Eye (tissue), 1 donor: Measurements from ENCODE around the gene ZNF556.
A peak's percentile ranks its signal among the peaks of the same experiment; 100 is the strongest.

Experiments used
- DNase-seq: peaks from one replicate; pipeline ENCODE4 v3.0.0-alpha.2; 2015

The ZNF556 gene

DNA sequence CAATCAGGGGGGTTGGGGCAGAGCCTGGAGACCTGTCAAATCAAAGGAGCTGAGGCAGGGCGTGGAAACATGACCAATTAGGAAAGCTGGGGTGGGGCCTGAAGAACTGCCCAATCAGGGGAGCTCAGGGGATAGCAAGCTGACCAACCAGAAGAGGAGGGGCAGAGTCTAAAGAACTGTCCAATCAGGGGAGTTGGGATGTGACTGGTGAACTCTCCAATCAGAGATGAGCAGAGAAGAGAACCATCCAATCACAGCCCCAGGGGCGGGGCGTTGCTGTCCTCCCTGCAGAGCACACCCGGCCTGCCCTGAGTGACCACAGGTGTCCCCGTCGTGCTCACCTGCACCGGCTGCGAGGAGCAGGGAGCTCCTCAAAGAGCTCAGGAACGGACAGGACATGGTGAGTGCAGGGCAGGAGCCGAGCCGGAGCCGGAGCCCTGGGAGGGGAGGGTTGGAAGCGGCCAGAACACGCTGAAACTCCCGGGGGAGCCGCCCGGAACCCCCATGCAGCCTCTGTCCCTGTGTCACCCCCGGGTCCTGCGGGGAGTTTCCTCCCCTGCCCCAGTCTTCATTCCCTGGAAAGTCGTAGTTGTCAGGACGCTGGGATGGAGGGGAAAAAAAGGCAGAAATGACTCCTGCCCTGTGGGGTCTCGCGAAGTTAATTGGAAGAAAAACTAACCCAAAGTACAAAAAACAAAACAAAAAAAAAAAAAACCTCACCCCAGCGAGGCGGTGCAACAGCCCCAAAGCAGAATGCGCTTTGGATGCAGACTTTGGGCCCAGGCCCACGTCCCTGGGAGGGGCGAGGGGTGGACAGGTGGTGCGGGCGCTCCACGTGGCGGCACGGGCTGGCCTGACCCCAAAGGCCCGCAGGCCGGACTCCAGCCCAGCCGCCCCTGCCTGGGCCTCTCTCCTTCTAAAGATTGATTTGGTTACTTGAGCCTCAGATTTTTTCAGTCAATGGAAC, at the start of gene ZNF556:
TSS of gene ZNF556 (plus strand) at position 311 of the 967 bp plus-strand sequence. CDS start at position 398, 87 bp downstream.
- DNase-seq, result no peak

DNA sequence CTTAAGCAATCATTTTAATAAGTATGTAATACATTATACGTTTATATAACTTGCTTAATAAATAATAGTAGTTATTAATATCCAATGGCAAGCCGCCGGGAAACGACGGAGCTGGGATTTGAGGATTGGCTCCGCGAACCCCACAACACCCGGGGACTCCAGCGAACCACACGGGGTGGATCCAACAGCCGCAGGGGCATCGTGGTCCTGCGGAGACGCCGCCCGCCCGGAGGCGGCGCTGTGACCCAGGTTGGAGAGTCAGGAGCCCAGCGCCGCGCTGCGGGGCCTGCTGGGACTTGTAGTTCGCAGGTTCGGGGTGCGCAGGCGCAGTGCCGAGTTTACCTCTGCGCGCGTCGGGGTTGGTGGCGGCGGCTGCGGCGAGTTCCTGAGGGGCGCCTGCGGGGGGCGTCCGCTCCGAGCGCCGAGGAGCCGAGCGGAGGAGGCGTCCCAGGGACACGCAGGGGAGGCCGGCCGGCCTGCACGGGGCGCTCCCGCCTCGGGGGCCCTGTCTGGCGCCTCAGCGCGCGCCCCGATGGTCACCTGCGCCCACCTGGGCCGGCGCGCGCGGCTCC, 47.5 kb upstream of the ZNF556 start, which contains the start of gene ZNF554:
TSS of gene ZNF554 (plus strand) at position 329 of the 572 bp plus-strand sequence. CDS start at position 533, 204 bp downstream.
- DNase-seq, result peak; percentile 99

DNA sequence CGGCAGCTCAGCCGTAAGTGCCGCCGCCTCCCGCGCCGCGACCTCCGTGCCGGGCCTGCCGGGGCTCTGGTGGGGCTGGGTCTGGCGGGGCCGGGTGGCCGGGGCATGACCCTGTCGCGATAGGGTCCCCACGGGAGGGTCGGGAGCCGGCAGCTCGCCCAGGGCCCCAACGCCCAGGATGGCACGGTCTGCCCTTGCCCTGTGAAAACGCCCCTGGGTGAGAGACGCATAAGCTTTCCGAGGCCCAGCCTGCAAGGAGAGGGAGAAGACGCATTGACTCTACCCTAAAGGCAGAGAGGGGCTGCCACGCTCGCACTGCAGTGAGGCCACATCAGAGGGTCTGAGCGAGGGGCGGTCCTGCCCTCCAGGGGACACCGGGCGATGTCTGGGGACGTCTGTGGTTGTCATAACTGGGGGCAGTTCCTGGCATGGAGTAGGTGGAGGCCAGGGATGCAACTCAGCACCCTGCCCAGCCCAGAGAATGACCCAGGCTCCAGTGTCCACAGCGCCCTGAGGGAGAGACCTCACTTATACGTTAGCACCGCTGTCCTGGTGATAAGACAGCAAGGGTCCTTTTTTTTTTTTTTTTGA, 46.9 kb upstream of the ZNF556 start:
- DNase-seq, result peak; percentile 53

DNA sequence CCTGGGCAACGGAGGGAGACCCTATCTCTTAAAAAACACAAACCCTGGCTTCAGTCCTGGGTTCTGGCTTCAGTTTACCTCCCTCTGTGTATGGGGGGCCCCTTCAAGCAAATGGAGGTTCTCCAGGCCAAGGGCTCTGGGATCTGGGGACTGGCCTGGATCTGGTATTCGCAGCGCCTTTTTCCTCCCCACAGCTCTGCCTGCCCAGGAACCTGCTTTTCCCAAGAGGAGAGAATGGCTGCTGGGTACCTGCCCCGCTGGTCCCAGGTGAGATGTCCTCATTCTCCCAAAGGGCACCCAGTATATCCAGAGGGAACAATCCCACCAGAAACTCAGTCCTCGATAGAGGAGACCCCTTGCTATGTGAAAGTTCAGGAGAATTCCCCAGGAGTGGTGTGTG, 44.3 kb upstream of the ZNF556 start:
- no peak for DNase-seq

DNA sequence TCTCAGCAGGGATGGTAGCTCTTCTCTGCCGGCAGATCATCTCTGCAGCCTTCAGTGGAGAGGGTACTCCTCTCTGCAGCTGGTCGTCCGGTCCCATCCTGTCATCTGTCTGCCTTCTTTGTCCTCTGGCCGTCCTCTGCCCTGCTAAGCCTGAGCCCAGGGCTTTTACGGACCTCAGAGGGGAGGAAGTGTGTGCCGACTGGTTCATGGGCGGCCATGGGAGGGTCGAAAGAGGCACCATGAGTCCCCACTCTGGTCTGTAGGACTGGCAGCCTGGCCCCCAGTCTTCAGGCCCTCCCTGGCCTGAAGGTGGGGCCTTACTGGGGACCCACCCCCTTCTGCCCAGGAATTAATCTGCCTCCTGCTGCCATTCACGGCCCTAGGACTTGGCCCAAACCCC, 43.5 kb upstream of the ZNF556 start:
- DNase-seq, result no peak

DNA sequence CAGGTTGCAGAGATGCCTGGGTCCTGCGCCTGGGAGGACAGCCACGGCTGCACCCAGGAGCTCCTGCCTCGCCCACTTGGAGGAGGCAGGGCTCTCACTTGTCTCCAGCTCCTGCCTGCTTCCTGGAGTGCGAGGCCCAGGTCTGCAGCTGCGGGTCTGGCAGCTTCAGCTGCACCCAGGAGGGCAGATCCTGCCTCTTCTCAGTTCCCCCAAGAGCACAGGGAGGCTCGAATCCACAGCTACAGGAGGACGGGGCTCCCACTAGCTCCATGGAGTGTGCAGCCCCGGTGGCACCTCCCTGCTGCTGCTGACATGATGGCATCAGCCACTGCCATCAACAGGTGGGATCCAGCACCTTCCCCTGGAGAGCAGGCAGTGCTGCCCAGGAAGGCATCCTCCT, 43.0 kb upstream of the ZNF556 start:
- DNase-seq, result no peak

DNA sequence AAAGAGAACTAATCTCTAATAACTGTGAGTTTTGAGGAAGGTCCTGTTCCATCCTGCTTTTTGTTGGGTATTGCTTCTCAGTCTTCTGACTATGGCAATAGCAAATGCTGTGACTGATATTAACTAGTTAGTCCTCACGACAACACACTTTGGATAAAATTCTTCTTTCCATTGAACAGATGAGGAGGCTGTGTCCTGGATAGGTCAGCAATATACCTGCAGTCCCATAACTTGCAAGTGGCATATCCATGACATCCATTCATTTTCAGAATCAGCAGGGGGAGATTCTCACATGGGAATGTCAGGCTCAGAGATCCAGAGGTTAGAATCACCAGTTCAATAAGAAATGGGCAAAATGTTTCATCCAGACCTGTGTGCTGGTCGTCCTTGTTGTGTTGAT, 40.1 kb upstream of the ZNF556 start:
- no peak for DNase-seq

DNA sequence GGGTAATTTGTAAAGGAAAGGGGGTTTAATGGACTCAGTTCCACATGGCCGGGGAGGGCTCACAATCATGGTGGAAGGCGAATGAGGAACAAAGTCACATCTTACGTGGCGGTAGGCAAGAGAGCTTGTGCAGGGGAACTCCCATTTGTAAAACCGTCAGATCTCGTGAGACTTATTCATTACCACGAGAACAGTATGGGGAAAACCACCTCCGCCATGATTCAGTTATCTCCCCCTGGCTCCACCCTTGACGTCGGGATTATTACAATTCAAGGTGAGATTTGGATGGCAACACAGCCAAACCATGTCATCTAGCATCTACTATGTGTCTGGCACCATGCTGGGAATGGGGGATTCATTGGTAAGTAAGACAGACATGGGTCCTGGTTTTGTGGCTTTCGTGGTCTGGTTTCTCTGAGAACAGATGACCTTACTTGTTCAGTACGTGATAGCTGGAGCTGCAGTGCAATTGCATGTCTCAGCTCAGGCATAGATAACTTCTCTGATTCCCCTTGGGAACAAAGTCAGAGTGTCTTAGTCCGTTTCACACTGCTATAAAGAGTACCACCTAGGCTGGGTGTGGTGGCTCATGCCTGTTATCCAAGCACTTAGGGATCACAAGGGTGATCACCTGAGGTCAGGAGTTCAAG, 39.2 kb upstream of the ZNF556 start:
- no peak for DNase-seq

DNA sequence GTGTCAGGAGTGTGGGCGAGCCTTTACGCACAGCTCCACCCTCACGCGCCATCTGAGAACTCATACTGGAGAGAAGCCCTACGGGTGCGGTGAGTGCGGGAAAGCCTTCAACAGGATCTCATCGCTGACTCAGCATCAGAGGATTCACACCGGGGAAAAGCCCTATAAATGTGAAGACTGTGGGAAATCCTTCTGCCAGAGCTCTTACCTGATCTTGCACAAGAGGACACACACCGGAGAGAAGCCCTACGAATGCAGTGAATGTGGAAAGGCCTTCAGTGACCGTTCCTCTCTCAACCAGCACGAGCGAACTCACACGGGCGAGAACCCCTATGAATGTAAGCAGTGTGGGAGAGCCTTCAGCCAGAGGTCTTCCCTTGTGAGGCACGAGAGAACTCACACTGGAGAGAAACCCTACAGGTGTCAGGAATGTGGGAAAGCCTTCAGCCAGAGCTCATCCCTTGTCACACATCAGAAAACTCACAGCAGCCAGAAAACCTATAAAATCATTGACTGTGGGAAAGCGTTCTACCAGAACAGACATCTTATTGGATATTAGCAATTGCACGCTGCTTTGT, 32.8 kb upstream of the ZNF556 start:
- DNase-seq, result no peak

DNA sequence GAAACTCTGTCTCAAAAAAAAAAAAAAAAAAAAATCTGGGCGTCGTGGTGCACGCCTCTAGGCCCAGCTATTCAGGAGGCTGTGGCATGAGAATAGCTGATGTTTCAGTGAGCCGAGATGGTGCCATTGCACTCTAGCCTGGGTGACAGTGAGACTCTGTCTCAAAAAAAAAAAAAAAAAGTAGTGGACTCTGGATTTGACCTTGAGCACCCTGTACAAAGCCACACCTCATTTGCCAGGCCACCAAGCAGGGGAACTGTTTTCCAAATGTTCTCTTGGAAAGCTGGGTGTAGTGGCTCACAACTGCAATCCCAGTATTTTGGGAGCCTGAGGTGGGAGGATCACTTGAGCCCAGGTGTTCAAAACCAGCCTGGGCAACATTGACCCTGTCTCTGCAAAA, 29.7 kb upstream of the ZNF556 start:
- no peak for DNase-seq

DNA sequence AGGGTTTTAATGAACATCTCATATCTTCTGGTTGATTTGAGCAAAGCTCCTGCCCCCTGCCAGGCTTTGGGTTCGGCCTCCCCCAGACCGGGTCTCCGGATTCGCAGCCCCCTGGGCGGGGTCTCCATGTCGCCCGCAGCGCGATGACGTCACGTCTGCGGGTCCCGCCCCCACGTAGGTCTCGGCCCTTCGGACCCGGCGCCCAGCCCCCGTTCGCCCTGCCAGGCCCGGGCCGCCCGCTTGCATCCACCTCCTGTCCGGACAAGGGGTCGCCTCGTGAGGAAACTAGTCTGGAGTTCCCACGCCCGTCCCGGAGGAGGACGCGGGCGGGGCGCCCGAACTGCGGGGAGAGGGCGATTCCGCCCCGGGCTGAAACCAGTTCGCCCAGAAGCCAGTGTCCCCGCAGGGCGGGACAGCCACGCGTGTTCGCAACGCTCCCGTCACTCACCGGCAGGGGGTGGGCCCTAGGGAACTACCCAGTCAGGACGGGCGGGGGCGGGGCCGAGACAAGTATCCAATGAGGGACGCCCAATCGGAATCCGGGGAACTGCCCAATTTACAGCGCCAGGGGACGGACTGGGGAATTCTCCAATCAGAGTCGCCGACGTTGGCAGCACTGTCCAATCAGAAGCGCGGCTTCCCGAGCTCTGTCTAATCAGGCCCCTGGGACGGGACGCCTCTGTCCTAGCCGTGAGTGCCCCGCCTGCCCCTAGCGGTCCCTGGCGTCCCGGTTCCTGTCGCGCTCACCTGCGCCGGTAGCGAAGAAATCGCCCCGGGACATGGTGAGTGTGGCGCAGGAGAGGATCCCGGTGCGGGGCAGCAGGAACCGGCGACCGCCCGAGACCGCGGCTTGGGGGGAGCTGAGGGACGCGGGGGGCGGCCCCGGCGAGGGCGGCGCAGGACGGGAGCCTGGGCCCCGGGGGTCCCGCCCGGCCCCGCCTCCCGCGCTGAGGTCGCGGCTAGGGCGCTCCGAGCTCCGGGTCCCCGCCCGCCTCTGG, 26.0 kb upstream of the ZNF556 start, which contains the start of gene ZNF555:
TSS of gene ZNF555 (plus strand) at position 682 of the 998 bp plus-strand sequence. CDS start at position 780, 98 bp downstream.
- DNase-seq, result peak; percentile 100

DNA sequence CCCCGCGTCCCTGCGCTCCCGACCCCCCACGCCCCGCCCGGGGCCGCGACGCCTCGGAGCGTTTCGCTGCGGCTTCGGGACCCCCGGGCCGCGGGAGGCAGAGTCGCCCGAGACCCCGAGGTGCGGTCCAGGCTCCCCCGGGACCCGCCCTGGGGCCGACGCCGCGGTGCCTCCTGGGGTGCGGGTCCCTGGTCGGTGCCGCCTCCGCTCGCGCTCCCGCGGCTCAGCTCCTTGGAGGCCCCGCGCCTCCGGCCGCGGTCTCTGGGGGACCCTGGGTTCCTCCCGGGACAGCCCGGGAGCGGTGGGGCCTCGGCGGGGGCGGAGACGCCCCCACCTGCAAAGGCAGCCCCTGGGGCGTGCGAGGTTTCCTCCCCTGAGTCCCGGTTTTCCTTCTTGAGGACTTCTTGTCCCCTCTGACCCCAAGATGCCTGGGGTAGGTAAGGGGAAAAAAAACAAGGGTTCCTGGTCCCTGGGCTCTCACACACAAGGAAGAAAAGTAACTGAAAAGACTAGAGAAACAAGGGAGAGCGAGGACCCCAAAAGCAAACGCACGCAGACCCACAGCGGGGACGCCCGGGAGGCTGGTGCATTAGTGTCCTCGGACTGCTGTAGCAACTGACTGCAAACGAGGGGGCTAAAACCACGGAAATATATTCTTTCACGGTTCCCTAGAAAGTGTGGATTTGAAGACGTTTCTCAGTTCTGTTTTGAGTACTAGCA, 25.1 kb upstream of the ZNF556 start:
- DNase-seq, result peak; percentile 34

DNA sequence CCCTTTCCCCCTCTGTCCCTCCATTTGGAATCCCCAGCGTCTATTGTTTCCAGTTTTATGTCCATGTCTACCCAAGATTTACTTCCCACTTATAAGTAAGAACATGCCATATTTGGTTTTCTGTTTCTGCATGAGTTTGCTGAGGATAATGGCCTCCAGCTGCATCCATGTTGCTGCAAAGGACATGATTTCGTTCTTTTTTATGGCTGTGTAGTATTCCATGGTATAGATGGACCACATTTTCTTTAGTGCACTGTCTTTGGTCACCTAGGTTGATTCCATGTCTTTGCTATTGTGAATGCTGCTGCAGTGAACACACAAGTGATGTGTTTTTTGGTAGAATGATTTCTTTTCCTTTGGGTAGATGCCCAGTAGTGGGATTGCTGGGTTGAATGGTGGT, 22.0 kb upstream of the ZNF556 start:
- DNase-seq, result no peak

DNA sequence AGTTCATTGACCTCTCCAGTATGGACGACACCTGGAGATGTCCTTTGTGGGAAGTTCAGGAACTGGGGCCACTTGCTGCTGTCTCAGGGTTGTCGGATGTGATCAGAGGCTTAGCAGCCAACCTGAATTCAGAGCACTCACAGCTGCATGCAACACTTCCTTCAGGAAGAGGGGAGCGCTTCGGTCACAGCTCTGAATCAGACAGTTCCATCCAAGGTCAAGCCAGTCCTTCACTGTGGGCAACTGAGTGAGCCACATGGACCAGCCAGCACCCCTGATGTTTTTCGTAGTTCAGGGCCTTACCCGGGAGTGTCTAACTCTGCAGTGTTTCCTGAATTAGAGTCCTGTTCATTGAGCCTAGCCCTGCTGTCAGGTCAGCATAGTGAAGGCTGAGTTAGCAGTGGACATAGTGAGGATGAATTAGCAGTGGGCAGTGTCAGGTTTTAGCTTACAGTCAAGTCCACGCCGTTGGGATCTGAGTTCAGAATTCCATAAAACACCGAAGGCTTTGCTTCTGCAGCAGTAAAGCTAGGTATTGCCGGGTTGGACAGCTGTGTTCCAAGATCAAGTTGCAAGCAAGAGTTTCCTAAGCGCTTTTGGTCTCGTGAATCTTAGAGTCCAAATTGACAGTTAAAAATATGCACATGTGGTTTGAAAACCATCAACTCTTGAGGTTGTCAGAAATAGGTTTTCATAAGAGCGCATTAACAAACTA, 20.8 kb upstream of the ZNF556 start:
- DNase-seq, result no peak

DNA sequence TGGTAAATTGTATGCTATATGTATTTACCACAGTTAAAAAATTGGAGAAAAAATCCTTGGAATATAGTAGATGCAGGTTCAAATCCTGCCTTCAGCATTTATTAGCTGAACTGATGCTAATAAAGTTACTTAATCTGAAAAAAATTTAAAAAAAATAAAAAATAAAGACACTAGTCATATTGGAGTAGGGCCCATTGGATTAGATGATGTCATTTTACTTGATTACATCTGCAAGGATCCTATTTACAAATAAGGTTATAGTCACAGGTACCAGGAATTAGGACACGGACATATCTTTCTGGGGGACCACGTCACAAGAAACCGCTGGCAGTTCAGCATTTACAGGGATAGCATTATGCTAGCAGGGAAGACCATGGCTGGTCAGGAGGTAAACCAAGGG, 19.6 kb upstream of the ZNF556 start:
- DNase-seq, result no peak

DNA sequence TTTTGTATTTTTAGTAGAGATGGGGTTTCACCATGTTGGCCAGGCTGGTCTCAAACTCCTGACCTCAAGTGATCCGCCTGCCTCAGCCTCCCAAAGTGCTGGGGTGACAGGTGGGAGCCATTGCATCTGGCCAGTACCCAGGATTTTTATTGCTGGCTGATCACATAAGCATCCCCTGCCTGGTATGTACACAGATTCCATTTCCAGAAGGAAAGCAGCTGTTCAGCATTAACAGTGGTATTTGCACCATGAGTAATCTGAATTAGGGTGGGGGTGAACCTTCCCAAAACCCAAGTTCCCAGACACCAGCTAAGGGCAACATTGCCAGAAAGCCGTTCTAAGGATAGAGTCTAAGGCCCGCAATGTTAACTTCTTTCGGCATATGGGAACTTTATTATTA, 18.5 kb upstream of the ZNF556 start:
- DNase-seq, result peak; percentile 30

DNA sequence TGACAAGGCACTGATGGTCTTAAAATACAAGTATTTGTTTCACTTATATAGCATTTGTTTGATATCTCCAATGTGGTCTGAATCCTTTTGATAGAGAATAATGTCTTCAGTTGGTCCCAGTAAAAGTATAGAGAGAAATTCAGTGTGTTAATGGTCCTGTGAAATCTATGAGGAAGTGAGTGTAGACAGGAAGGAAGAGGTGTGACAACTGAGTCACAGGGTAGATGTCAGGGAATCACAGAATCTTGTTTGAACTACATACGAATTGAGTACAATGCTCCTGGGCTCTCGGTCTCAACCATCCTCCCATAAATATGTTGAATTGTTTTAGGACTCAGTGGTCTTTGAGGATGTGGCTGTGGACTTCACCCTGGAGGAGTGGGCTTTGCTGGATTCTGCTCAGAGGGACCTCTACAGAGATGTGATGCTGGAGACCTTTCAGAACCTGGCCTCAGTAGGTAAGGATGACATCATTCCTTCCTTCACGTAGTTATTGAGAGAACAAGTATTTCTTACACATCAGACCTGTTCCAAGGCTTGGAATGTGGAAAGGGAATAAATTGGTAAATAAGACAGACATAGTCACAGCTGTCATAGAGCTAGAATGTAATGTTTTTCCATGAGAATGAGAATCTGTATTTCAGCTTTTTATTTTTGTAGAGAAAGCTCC, 16.7 kb upstream of the ZNF556 start:
- DNase-seq, result no peak

DNA sequence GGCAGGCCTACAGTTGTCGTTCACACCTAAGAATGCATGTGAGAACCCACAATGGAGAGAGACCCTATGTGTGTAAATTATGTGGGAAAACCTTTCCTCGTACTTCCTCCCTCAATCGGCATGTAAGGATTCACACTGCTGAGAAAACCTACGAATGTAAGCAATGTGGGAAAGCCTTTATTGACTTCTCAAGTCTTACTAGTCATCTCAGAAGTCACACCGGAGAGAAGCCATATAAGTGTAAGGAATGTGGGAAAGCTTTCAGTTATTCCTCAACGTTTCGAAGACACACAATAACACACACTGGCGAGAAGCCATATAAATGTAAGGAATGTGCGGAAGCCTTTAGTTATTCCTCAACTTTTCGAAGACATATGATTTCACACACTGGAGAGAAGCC, 14.5 kb upstream of the ZNF556 start:
- DNase-seq, result no peak

DNA sequence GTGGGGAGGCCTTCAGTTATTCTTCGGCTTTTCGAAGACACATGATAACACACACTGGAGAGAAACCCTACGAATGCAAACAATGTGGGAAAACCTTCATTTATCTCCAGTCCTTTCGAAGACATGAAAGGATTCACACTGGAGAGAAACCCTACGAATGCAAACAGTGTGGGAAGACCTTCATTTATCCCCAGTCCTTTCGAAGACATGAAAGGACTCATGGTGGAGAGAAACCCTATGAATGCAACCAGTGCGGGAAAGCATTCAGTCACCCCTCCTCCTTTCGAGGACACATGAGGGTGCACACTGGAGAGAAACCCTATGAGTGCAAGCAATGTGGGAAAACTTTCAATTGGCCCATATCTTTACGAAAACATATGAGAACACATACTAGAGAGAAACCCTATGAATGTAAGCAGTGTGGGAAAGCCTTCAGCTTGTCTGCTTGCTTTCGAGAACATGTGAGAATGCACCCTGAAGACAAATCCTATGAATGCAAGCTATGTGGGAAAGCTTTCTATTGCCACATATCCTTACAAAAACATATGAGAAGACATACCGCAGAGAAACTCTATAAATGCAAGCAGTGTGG, 14.0 kb upstream of the ZNF556 start:
- no peak for DNase-seq
